Left hindlimb (tissue), 1 donor: ENCODE measurements around the gene MYH10.

Experiments
- DNase-seq: peaks from one replicate; pipeline ENCODE4 v3.0.0-alpha.2; 2018

The MYH10 gene

GRCh38 chr17:8647956-8648355, 17.4 kb upstream of the MYH10 start:
- DNase-seq: no peak

DNA sequence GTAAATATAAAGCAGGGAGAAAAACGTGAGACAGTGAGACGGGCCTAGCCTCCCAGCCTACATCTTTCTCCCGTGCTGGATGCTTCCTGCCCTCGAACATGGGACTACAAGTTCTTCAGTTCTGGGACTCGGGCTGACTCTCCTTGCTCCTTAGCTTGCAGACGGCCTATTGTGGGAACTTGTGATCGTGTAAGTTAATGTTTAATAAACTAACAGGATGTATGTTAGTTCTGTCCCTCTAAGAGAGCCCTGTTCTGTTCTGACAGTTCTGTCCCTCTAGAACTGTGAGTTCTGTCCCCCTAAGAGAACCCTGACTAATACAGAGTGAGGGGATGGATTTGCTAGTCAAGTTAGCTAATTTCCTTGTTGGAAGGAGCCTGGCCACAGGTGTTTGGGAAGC, 16.7 kb upstream of the MYH10 start:
- DNase-seq: no peak

GRCh38 chr17:8644507-8644902, 14.0 kb upstream of the MYH10 start:
- no peak for DNase-seq

- no peak for DNase-seq
Measured at GRCh38 chr17:8643855-8644506, 13.5 kb upstream of the MYH10 start.

DNA sequence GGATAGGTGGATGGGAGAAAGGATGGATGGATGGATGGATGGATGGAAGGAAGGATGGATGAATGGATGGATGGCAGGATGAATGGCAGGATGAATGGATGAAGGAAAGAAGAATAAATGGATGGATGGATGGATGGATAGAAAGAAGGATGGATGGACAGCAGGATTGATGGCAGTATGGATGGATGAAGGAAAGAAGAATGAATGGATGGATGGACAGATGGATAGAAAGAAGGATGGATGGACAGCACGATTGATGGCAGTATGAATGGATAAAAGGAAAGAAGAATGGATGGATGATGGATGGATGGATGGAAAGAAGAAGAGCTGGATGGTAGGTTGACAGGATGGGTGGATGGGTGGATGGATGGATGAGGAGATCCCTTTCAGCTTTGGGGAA, 9.2 kb upstream of the MYH10 start:
- no peak for DNase-seq

DNA sequence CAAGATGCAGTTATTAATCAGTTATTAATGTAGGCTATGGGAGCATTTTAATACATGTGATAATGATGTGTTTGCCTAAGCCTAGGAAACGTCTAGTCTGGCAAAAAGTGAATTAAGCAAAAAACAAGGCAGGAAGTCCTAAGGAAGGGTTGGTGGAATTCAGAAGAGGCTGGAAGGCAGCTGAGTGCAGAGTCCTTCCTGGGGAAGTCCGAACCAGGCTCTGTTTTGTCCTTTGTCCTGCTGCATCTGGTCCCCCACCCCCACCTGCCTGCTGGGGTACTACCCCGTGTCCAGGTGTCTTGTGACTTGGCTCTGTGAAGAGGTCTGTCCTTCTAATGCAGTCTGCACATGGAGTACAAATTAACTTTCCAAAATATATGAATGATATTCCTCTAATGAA, 1.5 kb upstream of the MYH10 start:
- no peak for DNase-seq

DNA sequence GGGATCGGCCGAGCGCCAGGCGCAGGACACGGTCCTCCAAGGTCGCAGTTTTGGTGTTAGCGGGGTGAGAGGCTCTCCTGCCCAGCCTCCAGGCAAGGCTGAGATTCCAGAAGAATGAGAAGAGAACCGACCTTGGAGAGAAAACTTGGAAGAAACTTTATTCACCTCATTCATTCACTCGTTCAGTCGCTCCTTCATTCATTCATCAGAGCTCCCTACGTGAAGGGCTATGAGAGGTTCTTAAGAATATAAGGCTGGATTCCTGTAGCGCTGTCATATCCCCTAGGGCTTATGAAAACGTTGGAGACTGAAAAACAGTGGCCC, 991 bp upstream of the MYH10 start:
- DNase-seq: no peak

- DNase-seq: peak; percentile 100
Measured at GRCh38 chr17:8630802-8631553, 453 bp upstream of the MYH10 start.

DNA sequence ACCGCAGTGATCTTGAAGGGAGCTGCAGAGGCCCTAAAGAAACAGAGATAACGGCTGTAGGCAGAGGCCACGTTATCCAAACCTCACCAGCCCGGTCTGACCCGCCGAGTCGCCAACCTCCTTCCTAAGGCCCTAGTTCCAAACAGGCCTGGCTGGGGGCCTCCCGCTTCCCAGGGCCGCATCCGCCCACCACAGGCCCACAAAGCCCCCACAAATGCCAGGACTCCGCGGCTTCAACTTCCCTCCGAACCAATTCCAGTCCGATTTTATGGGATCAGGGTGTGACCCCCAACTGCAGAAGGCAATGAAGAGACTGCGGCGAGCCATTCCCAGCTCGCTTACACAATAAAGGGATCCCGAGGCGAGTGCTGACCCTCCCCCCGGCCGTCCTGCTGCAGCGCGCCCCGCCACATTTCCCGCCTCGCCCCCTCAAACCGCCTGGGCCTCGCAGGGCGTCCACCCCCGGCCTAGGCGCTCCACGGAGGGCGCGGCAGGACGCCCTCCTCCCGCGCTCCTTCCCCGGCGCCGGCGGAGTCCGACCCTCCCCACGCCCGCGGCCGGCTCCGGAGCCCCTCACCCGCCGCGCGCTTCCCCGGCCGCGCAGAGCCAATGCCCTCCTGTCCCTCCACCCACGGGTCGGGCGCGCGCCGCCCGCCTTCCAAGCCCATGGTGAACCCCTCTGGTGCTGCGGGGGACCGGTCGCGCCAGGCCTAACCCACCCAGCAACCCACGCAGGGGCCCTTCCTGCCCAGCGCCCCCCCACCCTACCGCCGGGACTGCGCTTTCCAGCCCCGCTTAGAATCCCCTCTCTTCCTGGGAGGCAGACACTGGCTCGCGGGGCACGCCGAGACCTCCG, 926 bp downstream of the MYH10 start:
- DNase-seq: peak; percentile 71

GRCh38 chr17:8628609-8629169, 1.8 kb downstream of the MYH10 start:
- DNase-seq: no peak

GRCh38 chr17:8628172-8628571, 2.4 kb downstream of the MYH10 start:
- DNase-seq: no peak

DNA sequence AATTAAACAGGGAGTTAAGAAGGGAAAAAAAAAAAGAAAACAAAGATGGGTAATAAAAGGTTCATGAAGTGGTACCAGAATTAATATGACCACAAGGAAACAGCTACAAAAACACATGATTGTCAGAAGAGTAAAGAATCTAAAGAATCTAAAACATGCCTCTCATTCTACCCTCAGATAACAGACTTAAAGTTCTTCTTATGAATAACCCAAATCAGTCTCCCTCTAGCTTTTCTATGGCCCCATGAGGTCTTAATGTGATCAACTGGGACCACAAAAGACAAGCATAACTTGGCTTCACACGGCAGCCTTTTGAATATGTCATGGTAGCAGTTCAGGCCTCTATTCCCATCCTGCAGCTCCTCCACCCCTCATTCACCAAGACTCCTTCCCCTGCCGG, 6.9 kb downstream of the MYH10 start:
- no peak for DNase-seq

DNA sequence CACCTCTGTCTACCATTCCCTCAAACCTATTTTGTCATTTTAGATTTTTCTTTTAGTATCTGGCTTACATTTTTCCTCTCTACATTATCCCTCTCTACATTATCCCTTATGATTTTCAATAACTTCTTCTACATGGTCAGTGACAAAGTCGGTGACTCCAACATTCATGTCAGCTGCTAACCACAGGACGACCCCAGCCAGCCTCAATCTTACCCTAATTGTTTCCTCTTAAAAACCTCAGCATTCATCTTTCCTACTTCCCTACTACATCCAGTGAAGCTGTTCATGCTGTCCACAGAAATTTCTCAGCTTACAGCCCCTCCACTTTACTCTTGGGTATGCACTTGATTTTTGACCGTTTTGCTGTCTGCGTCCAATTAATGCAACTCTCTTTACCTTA, 8.3 kb downstream of the MYH10 start:
- no peak for DNase-seq

DNA sequence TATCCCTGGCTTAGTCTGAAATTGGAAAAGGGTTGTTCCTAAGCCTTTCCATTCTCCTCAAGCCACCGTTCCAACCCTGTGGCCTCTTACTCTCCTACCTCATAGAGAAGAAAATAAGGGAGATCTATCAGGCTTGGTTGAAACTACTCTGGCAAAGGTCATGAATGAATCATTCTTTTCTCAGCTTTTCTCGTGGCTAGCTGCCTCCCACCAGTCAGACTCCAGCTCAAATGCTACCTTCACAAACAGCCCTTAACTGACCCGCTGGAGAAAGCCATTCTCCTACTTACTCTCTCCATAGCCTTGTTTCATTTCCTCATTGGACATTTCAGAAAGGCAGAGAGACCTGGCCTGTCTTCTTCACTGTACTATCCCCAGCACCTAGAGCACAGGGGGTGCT, 8.9 kb downstream of the MYH10 start:
- DNase-seq: no peak

DNA sequence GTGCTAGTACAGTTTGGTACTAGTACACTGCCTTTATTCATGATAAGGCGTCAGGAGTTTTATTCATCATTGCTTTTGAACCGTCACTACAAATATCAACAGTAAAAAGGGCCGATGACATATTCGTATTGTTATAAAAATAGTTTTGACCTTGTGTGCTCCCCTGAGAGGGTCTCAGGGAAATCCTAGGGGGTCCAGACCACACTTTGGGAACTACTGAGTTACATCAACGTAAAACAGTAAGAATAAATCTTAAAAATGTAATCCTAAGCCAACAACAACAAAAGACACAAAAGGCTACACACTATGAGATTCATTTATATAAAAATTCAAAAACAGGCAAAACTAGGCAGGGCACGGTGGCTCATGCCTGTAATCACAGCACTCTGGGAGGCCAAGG, 11.2 kb downstream of the MYH10 start:
- no peak for DNase-seq

DNA sequence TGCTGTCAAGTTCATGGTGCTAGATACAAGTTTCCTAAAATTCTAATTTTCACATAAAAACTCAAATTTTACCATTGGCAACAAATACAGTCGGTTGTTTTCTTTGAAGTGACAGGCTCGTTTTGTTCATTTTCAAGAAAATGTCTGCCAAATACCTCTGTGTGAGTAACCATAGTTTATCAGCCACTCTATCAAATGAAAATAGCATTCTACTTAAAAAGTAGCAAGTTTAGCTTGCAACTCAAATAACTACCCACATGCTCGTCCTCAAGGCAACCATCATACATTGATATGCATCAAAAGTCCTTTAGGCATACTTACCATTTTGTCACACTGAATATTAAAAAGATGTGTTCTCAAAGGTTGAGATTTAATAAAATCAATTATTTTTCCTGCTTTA, 11.7 kb downstream of the MYH10 start:
- DNase-seq: no peak

DNA sequence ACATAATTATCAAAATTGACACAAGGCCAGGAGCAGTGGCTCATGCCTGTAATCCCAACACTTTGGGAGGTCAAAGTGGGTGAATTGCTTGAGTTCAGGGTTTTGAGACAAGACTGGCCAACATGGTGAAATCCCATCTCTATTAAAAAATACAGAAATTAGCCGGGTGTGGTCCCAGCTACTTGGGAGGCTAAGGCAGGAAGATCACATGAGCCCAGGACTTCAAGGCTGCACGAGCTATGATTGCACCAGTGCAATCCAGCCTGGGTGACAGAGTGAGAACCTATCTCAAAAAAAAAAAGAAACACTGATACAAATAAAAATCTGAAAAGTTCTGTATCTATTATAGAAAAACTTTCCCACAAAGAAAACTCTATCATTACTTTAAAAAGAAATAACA, 15.5 kb downstream of the MYH10 start:
- DNase-seq: no peak

GRCh38 chr17:8611619-8612298, 18.8 kb downstream of the MYH10 start:
- DNase-seq: no peak

DNA sequence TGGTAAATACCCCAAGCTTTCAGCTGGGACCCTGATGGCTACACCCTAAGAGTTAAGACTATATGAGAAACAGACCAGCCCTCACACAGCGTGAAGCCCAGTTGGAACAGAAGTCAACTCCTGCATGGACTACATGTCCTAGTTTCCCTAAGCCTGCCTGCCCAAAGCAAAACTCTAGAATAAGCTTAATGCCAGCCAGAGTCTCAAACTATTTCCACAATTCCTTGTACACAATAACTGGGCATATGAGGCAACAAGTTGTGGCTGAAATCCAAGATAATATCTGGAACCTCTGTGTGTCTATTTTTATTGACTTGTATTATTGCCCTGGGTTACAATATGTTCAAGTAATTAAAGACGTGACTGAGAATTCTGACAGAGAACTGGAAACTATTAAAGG, 19.4 kb downstream of the MYH10 start:
- no peak for DNase-seq

DNA sequence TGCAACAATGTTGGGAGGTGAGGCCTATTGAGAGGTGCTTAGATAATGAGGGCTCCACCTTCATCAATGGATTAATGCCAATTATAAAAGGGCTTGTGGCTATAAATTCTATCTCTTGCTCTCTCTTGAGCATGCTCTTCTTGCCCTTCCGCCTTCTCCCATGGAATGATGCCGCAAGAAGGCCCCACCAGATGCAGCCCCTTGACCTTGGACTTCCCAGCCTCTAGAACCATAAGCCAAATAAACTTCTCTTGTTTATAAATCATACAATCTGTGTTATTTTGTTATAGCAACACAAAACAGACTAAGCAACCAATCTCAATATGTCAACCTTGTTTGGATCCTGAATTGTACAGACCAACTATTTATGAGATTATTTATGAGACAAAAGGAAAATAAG, 20.0 kb downstream of the MYH10 start:
- no peak for DNase-seq

GRCh38 chr17:8609910-8610309, 20.6 kb downstream of the MYH10 start:
- no peak for DNase-seq

- DNase-seq: no peak
Measured at GRCh38 chr17:8608001-8608400, 22.5 kb downstream of the MYH10 start.

GRCh38 chr17:8606401-8606800, 24.1 kb downstream of the MYH10 start:
- DNase-seq: no peak
